Lung (tissue), 12 donors: ENCODE results near the gene SKIL. TPM values are rescaled to one million over a fixed set of nuclear protein-coding genes. Genes with fewer than 3 reads are reported as not detected.

Experiments
- ATAC-seq: fragments of 200-7000 bp; cut with Tn5 transposase; one replicate; pipeline ENCODE4 v1.9.1; 2020; ENCODE audit warnings: moderate number of reproducible peaks; ENCODE audit not compliant: insufficient read depth, low FRiP score
- DNase-seq, 3 donors: peaks; one replicate each; pipeline ENCODE4 v3.0.0-alpha.2; 2013 to 2017
- H3K27ac ChIP-seq, 2 donors: one replicate each; pipeline ENCODE4 v1.5.1; 2013; ENCODE audit warnings: mild to moderate bottlenecking in 2 of 2, moderate library complexity in 2 of 2, control low read depth in 1 of 2, inconsistent platforms in 1 of 2, low read depth in 1 of 2, low read length in 1 of 2
- H3K27me3 ChIP-seq, 3 donors: one replicate each; pipeline ENCODE4 v1.5.1; 2013; ENCODE audit warnings: low read length in 2 of 3; ENCODE audit not compliant: control insufficient read depth in 3 of 3, insufficient read depth in 3 of 3
- H3K36me3 ChIP-seq, 4 donors: one replicate each; pipeline ENCODE4 v1.5.1; 2013; ENCODE audit warnings: low read length in 4 of 4, mild to moderate bottlenecking in 1 of 4, moderate library complexity in 1 of 4; ENCODE audit not compliant: control insufficient read depth in 4 of 4, insufficient read depth in 4 of 4
- H3K4me1 ChIP-seq, 5 donors: one replicate each; pipeline ENCODE4 v1.5.1; 2013; ENCODE audit warnings: low read length in 5 of 5, mild to moderate bottlenecking in 2 of 5, moderate library complexity in 1 of 5; ENCODE audit not compliant: control insufficient read depth in 5 of 5, insufficient read depth in 5 of 5
- H3K4me3 ChIP-seq: one replicate; pipeline ENCODE4 v1.5.1; 2013; ENCODE audit warnings: mild to moderate bottlenecking, control low read depth, moderate library complexity
- H3K9ac ChIP-seq, 2 donors: one replicate each; pipeline ENCODE4 v1.5.1; 2013; ENCODE audit warnings: low read length in 2 of 2, control low read depth in 1 of 2; ENCODE audit not compliant: insufficient read depth in 1 of 2
- H3K9me3 ChIP-seq, 4 donors: one replicate each; pipeline ENCODE4 v1.5.1; 2013; ENCODE audit warnings: low read length in 3 of 4, mild to moderate bottlenecking in 1 of 4, moderate library complexity in 1 of 4; ENCODE audit not compliant: control insufficient read depth in 4 of 4, insufficient read depth in 3 of 4
- WGBS, 2 donors: extraction: QIAGEN DNeasy Blood & Tissue Kit; methylation state at CpG; one replicate each; pipeline ENCODE4 v1.1.7; 2013; 5-methylcytosine and 5-hydroxymethylcytosine counted together
- polyA plus RNA-seq, 2 donors: library from polyadenylated mRNA; stranded (reverse); fragments of 200-250 nt; gene quantifications; one replicate each; pipeline ENCODE4 v1.2.1, GENCODE V29; 2013
- total RNA-seq, 2 donors: library from RNA; depleted of rRNA in 1 of 2; stranded (reverse); fragments of >200 nt in 1 of 2; gene quantifications; one replicate each; pipeline ENCODE4 v1.2.1, GENCODE V29; 2014 to 2021
- TF ChIP-seq, protein P1 (sequence below): IDR thresholded peaks from 2 replicates; pipeline ENCODE4 v1.5.1; 2012; ENCODE audit warnings: mild to moderate bottlenecking; ENCODE audit errors: control extremely low read depth, extremely low read depth
- donor health status: control.
- donor health status: control.
- donor health status: Bipolar disorder and iron deficiency.
- donor health status: healthy.
- donor health status: DM: yes; HTN: yes; CAD: no.

The SKIL gene
- total and polyA plus RNA-seq, 4 donors: 16.5 to 110 (median 38.5) TPM

DNA sequence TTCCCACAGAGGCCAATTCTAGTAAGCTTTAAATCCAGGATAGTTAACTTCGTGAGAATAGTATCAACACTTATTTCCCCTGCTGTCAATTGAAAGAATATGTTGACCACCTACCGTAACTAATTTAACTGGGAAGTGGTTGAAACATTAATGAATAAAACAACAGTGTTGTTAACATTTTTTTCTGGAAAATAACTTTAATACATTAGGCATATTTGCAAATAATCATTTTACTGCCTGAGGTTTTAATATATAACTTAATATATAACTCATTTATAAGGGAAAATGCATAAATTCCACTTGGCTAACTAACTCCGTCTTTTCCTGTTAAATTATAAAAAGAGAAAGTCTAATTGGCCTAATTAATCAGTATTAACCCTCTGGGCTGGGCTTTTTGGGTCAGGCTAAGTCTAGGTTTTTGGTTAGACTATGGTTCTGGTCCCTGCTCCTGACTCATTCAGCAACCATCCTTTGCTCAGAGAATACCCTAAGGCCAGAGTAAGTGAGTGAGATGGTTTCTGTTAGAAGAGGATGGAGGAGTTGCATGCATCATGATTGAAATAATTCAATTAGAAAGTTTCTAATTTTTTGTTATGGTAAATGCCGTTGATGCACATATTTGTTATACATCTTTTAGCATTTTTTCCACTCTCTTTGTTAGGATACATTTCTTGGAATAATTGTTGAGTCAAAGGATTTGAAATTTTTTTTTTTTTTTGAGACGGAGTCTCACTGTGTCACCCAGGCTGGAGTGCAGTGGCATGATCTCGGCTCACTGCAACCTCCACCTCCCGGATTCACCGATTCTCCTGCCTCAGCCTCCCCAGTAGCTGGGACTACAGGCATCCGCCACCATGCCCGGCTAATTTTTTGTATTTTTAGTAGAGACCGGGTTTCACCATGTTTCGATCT lies 10.8 kb upstream of the SKIL start:
- TF ChIP-seq, protein P1, sequence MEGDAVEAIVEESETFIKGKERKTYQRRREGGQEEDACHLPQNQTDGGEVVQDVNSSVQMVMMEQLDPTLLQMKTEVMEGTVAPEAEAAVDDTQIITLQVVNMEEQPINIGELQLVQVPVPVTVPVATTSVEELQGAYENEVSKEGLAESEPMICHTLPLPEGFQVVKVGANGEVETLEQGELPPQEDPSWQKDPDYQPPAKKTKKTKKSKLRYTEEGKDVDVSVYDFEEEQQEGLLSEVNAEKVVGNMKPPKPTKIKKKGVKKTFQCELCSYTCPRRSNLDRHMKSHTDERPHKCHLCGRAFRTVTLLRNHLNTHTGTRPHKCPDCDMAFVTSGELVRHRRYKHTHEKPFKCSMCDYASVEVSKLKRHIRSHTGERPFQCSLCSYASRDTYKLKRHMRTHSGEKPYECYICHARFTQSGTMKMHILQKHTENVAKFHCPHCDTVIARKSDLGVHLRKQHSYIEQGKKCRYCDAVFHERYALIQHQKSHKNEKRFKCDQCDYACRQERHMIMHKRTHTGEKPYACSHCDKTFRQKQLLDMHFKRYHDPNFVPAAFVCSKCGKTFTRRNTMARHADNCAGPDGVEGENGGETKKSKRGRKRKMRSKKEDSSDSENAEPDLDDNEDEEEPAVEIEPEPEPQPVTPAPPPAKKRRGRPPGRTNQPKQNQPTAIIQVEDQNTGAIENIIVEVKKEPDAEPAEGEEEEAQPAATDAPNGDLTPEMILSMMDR: no peak
- Histone ChIP-seq H3K36me3 (no peaks in the 10 kb centered on the region), H3K4me3 (no peak overlapping the region), H3K9ac (no peak overlapping the region), H3K9me3 (no peaks in the 10 kb centered on the region), H3K27me3 (no peaks in the 10 kb centered on the region), H3K27ac (no peak overlapping the region), H3K4me1 (peaks cover 0 to 2% (median 0%) of the 10 kb centered on the region in 5 donors)
- no peak for ATAC-seq
- no peak for DNase-seq
- WGBS, 2 donors: 95% methylated on average over 12 of the region's 12 CpGs

DNA sequence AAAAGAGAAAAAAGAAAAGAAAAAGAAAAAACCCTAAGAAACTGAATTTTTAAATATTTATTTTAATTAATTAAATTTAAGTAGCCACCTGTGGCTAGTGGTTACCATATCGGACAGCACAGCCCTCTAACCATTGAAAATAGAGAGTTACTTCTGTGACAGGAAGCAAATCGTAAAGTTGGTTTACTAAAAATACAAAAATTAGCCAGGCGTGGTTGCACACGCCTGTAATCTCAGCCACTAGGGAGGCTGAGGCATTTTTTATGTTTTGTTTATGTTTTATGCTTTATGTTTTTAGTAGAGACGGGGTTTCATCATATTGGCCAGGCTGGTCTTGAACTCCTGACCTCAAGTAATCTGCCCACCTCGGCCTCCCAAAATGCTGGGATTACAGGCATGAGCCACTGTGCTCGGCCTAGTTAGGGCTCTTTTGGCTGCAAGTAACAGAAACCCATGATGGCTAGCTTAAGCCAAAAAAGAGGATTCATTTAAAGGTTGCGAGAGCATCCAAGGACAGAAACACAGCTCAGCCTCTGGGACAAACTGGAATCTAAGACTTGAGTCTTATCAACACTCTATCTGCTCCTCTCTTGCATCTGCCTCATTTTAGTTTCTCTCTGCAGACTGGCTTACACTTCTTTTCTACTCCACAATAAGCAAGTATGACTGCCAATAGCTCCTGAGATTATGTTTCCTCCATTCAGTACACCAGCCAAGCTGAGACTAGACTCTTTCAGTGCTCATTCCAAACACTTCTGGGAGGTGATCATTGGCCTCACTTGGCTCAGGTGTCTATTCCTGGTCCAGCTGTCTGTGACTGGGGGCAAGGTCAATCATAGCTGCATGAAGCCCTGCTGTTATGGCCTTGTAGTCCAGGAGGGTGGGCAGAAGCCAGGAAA lies 6.8 kb upstream of the SKIL start:
- peaks cover 2 to 16% (median 9%) of the 10 kb centered on the region in 5 donors for H3K4me1 ChIP-seq
- WGBS, 2 donors: 82 to 84% methylated on average over 8 of the region's 8 CpGs
- no peak overlapping the region for H3K9ac ChIP-seq
- no peaks in the 10 kb centered on the region for H3K36me3 ChIP-seq
- TF ChIP-seq, protein P1: no peak
- no peak overlapping the region for H3K4me3 ChIP-seq
- H3K9me3 ChIP-seq: no peaks in the 10 kb centered on the region
- H3K27ac ChIP-seq: no peak overlapping the region
- no peaks in the 10 kb centered on the region for H3K27me3 ChIP-seq
- ATAC-seq: no peak
- no peak for DNase-seq

DNA sequence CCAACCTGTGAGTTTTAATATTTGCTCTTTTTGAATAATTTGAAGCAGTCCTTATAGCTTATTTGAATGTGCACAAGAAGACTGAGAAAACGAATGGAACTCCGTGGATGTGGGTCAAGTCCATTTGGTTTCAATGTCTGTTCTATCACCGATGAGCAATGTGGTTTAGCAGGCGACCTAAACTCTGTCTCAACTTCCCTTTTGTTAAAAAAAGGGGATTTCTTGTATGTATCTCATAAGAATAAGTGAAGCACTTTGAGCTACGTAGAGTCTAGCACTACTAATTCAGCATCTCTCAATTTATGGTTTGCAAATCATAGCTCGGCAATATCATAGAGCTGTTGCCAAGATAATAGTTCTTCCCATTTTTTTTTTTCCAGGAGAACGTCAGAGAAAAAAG lies 4.6 kb upstream of the SKIL start:
- Histone ChIP-seq H3K4me1 (peaks cover 2 to 17% (median 9%) of the 10 kb centered on the region in 5 donors), H3K9me3 (no peaks in the 10 kb centered on the region), H3K27me3 (no peaks in the 10 kb centered on the region), H3K9ac (no peak overlapping the region), H3K4me3 (no peak overlapping the region), H3K27ac (no peak overlapping the region), H3K36me3 (no peaks in the 10 kb centered on the region)
- no peak for ATAC-seq
- no peak for DNase-seq
- TF ChIP-seq, protein P1: no peak
- WGBS, 2 donors: 45 to 68% methylated on average over 7 of the region's 7 CpGs
